22Rv1 (cell line): ENCODE measurements around the gene C16orf96.

Experiments used
- ZFX ChIP-seq: fragments of 450-650 bp; IDR thresholded peaks from 2 replicates; pipeline ENCODE4 v1.6.1; 2017; ENCODE audit warnings: antibody characterized with exemption, borderline replicate concordance
- TF ChIP-seq, protein P1 (sequence below): fragments of 450-650 bp; IDR thresholded peaks from 2 replicates; pipeline ENCODE4 v1.5.1; 2017; ENCODE audit warnings: mild to moderate bottlenecking

DNA sequence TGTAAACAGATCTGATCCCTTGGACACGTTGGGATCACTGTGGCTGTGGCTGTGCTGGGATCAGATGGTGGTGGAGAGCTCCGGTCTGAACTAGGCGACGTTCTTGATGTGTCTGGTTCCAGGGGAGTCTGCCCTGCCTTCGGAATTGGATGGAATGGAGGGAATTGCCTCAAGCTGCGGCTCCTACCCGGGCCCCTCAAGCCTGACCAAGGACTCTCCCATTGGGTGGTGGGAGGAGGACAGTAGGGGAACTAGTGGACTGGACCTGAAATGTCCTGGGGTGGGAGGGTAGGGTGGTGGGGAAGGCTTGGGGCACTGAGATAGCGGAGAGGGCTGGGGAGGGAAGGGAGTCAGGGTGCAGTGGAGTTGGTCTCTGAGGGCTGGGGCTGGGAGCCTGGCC lies 61.7 kb downstream of the C16orf96 start:
- TF ChIP-seq, protein P1, sequence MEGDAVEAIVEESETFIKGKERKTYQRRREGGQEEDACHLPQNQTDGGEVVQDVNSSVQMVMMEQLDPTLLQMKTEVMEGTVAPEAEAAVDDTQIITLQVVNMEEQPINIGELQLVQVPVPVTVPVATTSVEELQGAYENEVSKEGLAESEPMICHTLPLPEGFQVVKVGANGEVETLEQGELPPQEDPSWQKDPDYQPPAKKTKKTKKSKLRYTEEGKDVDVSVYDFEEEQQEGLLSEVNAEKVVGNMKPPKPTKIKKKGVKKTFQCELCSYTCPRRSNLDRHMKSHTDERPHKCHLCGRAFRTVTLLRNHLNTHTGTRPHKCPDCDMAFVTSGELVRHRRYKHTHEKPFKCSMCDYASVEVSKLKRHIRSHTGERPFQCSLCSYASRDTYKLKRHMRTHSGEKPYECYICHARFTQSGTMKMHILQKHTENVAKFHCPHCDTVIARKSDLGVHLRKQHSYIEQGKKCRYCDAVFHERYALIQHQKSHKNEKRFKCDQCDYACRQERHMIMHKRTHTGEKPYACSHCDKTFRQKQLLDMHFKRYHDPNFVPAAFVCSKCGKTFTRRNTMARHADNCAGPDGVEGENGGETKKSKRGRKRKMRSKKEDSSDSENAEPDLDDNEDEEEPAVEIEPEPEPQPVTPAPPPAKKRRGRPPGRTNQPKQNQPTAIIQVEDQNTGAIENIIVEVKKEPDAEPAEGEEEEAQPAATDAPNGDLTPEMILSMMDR = no peak
- no peak for TF ChIP-seq ZFX
